GM19025 (cell line): ENCODE measurements around the gene MARVELD2.

ENCODE experiments used
- ATAC-seq: cut with Tn5 transposase; IDR thresholded peaks from one replicate; pipeline ENCODE4 v1.9.1; 2021; ENCODE audit warnings: mild to moderate bottlenecking, low read depth, moderate library complexity; ENCODE audit not compliant: unreplicated experiment

MARVELD2 gene

DNA sequence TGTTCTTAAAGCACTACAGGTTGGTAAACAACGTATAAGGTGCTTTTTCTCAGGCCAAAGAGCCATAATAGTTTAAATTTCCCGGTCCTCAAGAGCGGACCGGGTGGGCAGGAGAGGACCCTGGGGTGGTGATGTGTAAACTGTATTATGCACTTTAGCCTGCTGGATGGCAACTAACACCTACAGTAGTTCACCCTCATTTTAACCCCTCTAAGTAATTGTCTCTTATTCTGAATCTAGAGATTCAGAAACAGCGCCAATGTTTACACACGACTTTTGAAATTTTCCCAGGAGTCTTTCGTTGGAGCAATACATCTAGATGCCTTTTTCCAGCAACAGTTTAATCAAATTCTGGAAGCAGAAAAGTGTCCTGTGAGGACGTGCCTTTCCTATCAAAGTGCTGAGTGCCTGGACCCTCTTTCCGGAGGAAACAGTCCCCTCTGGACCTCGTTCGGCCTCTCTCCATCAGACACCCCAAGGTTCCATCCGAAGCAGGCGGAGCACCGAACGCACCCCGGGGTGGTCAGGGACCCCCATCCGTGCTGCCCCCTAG is 77.0 kb downstream of the MARVELD2 start:
- ATAC-seq, result no peak

DNA sequence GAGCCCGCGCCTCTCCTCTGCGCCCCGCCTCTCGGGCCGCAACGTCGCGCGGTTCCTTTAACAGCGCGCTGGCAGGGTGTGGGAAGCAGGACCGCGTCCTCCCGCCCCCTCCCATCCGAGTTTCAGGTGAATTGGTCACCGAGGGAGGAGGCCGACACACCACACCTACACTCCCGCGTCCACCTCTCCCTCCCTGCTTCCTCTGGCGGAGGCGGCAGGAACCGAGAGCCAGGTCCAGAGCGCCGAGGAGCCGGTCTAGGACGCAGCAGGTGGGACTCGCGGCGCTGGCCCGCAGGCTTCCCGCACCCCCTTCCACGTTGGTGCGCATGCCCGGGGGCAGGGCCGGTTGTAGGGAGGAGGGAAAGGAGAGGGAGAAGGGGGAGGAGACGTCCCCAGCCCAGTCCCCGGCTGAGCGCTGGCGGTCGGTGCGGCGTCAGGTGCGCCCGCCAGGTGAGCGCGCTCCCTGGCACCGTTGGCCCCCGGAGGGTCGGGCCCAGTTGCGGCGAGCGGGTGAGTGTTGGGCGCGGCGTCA is 77.5 kb downstream of the MARVELD2 start, which contains the start of gene OCLN:
TSS of gene OCLN (plus strand) at position 400 of the 532 bp plus-strand sequence. CDS start 11,455 bp downstream, outside the sequence.
- no peak for ATAC-seq

DNA sequence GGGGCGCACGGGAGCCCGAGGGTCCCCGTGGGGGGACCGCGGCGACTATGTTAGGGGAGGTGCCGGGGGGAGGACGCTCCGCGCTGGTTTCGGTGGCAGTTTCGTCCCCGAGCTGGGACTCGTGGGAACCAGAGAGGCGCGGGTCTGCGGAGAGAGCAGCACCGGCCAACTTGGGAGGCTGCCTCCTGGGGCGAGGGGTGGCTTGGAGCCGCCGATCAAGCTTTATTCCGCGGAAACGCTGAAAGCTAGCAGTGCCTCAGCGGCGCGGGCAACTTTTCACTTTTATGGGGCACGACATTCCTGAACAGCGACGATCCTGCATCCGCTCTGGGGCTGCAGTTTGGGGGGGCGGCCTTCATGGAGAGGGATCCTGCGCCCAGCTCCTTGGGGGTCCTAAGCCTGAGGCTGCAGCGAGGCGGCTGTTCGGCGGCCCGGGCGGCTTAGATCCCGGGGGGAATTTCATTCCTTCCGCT is 78.0 kb downstream of the MARVELD2 start:
- no peak for ATAC-seq

DNA sequence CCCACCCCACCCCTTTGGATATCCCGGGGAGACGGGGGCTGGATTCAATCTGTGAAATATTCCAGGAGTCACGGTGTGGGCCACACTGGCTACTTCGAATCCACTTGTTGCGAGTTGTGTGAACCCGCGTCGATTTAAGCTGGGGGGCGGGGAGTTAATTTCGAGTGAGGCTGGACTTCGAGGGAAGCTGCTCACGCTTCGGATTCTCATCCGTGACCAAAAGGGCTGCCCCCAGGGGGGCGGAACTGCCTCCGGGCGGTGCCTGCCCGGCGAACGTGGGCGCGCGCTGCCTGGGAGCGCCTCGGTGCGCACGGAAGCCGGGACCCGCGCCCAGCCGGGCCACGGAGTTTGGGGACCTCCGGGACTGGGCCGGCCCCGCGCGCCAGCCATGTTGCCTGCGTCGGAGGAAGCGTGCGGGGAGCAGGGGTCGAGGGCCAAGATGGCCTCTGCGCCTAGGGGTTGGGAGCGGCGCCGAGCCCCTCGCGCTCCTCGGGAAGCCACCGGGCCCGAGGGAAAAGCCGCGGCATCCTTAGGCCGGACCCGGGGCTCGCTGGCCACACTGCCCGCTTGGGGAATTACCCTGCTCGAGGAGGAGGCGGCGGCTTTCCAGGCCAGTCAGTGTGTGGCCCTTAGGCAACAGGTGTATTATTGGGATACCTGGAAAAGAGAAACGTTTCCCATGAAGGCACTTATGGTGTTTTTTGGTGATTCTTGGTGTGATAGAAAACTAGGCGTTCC is 78.6 kb downstream of the MARVELD2 start:
- ATAC-seq, result no peak
